ENCODE data around the gene GGTLC2. TPM values are rescaled to one million over a fixed set of nuclear protein-coding genes. Genes with fewer than 3 reads are reported as not detected.

GGTLC2 gene
- total and polyA plus RNA-seq, 2 donors: 0.07 TPM; not detected in 1

GRCh38 chr22:22662095-22662494, 17.7 kb downstream of the GGTLC2 start:
- Histone ChIP-seq H3K4me3 (ENCODE audit: low read length in 2 of 2) (no peak overlapping the region), H3K36me3 (ENCODE audit: control insufficient read depth in 2 of 2, insufficient read depth in 2 of 2, low read length in 1 of 2) (no peaks in the 10 kb centered on the region), H3K27me3 (ENCODE audit: control insufficient read depth in 2 of 2, insufficient read depth in 1 of 2, low read length in 1 of 2) (no peaks in the 10 kb centered on the region), H3K27ac (ENCODE audit: low read depth in 1 of 2, low read length in 1 of 2) (no peak overlapping the region), H3K9me3 (ENCODE audit: control insufficient read depth in 2 of 2, insufficient read depth in 1 of 2, low read length in 1 of 2) (no peaks in the 10 kb centered on the region), H3K4me1 (ENCODE audit: control insufficient read depth in 2 of 2, insufficient read depth in 2 of 2, low read length in 2 of 2) (no peaks in the 10 kb centered on the region)
- 98% methylated on average over 3 of the region's 3 CpGs for WGBS
- no peak for DNase-seq (ENCODE audit: low read depth in 6 of 9, low spot score in 9 of 9)

- WGBS: 81% methylated on average over 14 of the region's 14 CpGs
- no peaks in the 10 kb centered on the region for H3K4me1 ChIP-seq (ENCODE audit: control insufficient read depth in 2 of 2, insufficient read depth in 2 of 2, low read length in 2 of 2)
- H3K36me3 ChIP-seq (ENCODE audit: control insufficient read depth in 2 of 2, insufficient read depth in 2 of 2, low read length in 1 of 2): no peaks in the 10 kb centered on the region
- H3K4me3 ChIP-seq (ENCODE audit: low read length in 2 of 2): no peak overlapping the region
- no peak for DNase-seq (ENCODE audit: low read depth in 6 of 9, low spot score in 9 of 9)
- H3K9me3 ChIP-seq (ENCODE audit: control insufficient read depth in 2 of 2, insufficient read depth in 1 of 2, low read length in 1 of 2): no peaks in the 10 kb centered on the region
- H3K27me3 ChIP-seq (ENCODE audit: control insufficient read depth in 2 of 2, insufficient read depth in 1 of 2, low read length in 1 of 2): no peaks in the 10 kb centered on the region
- no peak overlapping the region for H3K27ac ChIP-seq (ENCODE audit: low read depth in 1 of 2, low read length in 1 of 2)
Measured at GRCh38 chr22:22663861-22664800, 19.7 kb downstream of the GGTLC2 start.

DNA sequence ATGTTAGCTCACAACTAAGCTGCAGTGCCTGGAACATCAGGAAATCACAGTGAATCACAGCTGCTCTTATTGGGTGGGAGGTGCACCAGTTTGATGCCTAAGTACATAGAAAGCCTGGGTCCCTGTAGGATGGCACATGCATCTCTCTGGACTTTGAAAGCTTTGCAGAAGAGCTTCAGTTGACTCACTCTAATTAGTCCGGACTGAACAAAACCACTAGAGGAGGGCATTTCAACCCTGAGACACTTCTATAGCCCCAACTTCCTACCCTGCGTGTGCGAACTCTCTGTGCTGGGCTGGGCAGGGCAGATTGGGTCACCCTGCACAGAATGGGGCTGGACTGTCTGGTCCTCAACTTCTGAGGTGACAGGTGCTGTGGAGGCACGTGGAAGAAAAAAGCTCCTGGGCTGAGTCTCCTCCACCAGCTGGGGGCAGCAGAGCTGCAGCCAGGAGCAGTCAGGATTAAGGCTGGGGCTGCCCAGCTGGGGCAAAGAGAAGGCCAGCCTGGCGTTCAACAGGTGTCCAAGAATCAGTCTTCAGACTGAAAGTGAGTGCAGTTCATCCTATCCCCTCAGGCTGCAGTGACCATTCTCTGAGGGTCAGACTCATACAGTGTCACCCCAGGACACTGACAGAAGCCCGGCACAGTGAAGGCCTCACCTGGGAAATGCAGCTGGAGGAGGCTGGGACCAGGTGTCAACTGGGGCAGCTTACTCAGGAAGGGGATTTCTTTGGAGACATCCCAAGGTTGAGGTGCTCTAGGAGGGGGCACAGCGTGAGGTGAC, 22.1 kb downstream of the GGTLC2 start:
- H3K36me3 ChIP-seq (ENCODE audit: control insufficient read depth in 2 of 2, insufficient read depth in 2 of 2, low read length in 1 of 2): no peaks in the 10 kb centered on the region
- no peaks in the 10 kb centered on the region for H3K9me3 ChIP-seq (ENCODE audit: control insufficient read depth in 2 of 2, insufficient read depth in 1 of 2, low read length in 1 of 2)
- 67% methylated on average over 7 of the region's 7 CpGs for WGBS
- no peak overlapping the region for H3K4me3 ChIP-seq (ENCODE audit: low read length in 2 of 2)
- no peak overlapping the region for H3K27ac ChIP-seq (ENCODE audit: low read depth in 1 of 2, low read length in 1 of 2)
- H3K4me1 ChIP-seq (ENCODE audit: control insufficient read depth in 2 of 2, insufficient read depth in 2 of 2, low read length in 2 of 2): no peaks in the 10 kb centered on the region
- DNase-seq (ENCODE audit: low read depth in 6 of 9, low spot score in 9 of 9): peak in 2 of 9 donors; percentile 25 to 35
- no peaks in the 10 kb centered on the region for H3K27me3 ChIP-seq (ENCODE audit: control insufficient read depth in 2 of 2, insufficient read depth in 1 of 2, low read length in 1 of 2)

DNA sequence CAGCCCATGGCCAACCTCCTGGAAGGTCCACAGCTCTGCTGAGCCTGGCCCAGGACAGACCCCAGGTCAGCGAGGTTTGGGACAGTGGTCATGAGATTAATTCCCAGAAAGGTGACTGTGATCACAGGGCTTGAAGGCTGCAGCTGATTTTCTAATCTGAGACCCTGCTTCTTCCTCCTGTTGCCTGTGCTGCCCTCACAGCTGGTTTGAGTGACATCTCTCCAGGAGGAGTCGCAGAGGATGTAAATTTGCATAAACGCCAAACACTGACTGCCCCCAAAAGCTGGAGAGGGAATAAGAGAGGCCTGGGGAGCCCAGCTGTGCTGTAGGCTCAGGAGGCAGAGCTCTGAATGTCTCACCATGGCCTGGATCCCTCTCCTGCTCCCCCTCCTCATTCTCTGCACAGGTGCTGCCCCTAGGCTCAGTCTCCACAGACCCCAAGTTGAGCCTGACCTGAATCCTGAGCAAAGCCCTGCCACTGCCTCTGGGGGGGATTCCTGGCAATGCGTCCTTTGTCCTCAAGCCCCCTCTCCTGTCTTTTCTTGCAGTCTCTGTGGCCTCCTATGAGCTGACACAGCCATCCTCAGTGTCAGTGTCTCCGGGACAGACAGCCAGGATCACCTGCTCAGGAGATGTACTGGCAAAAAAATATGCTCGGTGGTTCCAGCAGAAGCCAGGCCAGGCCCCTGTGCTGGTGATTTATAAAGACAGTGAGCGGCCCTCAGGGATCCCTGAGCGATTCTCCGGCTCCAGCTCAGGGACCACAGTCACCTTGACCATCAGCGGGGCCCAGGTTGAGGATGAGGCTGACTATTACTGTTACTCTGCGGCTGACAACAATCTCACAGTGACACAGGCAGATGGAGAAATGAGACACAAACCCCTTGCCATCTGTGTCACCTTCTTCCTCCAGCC, 23.8 kb downstream of the GGTLC2 start:
- no peak overlapping the region for H3K27ac ChIP-seq (ENCODE audit: low read depth in 1 of 2, low read length in 1 of 2)
- no peak for DNase-seq (ENCODE audit: low read depth in 6 of 9, low spot score in 9 of 9)
- H3K4me3 ChIP-seq (ENCODE audit: low read length in 2 of 2): no peak overlapping the region
- no peaks in the 10 kb centered on the region for H3K9me3 ChIP-seq (ENCODE audit: control insufficient read depth in 2 of 2, insufficient read depth in 1 of 2, low read length in 1 of 2)
- WGBS: 96% methylated on average over 11 of the region's 11 CpGs
- no peaks in the 10 kb centered on the region for H3K4me1 ChIP-seq (ENCODE audit: control insufficient read depth in 2 of 2, insufficient read depth in 2 of 2, low read length in 2 of 2)
- no peaks in the 10 kb centered on the region for H3K36me3 ChIP-seq (ENCODE audit: control insufficient read depth in 2 of 2, insufficient read depth in 2 of 2, low read length in 1 of 2)
- peaks cover 0 to 3% of the 10 kb centered on the region in 2 donors for H3K27me3 ChIP-seq (ENCODE audit: control insufficient read depth in 2 of 2, insufficient read depth in 1 of 2, low read length in 1 of 2)

DNA sequence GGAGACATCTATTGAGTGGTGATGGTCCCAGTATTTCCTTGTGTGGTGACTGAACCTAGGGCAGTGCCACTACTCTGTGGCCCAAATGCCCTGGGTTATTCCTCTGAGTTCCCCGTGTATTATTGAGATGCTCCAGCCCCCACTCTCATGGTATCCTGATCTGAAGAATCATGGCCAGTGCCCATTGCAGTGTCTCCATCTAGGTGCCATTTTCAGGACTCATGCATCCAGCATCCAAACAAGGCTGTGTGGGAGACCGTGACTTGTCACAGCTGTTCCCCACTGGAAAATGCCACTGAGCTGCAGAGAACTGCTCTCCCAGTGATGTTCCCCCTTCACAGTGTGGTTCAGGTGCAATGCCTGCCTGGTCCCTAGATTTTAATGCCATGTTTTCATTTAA, 24.7 kb downstream of the GGTLC2 start:
- DNase-seq (ENCODE audit: low read depth in 6 of 9, low spot score in 9 of 9): no peak
- H3K4me1 ChIP-seq (ENCODE audit: control insufficient read depth in 2 of 2, insufficient read depth in 2 of 2, low read length in 2 of 2): no peaks in the 10 kb centered on the region
- 99% methylated on average over 2 of the region's 2 CpGs for WGBS
- no peaks in the 10 kb centered on the region for H3K9me3 ChIP-seq (ENCODE audit: control insufficient read depth in 2 of 2, insufficient read depth in 1 of 2, low read length in 1 of 2)
- H3K36me3 ChIP-seq (ENCODE audit: control insufficient read depth in 2 of 2, insufficient read depth in 2 of 2, low read length in 1 of 2): no peaks in the 10 kb centered on the region
- H3K27ac ChIP-seq (ENCODE audit: low read depth in 1 of 2, low read length in 1 of 2): no peak overlapping the region
- peaks cover 0 to 3% of the 10 kb centered on the region in 2 donors for H3K27me3 ChIP-seq (ENCODE audit: control insufficient read depth in 2 of 2, insufficient read depth in 1 of 2, low read length in 1 of 2)
- H3K4me3 ChIP-seq (ENCODE audit: low read length in 2 of 2): no peak overlapping the region

GRCh38 chr22:22670076-22670795, 25.8 kb downstream of the GGTLC2 start:
- 81% methylated on average over 4 of the region's 4 CpGs for WGBS
- Histone ChIP-seq H3K36me3 (ENCODE audit: control insufficient read depth in 2 of 2, insufficient read depth in 2 of 2, low read length in 1 of 2) (no peaks in the 10 kb centered on the region), H3K27ac (ENCODE audit: low read depth in 1 of 2, low read length in 1 of 2) (no peak overlapping the region), H3K27me3 (ENCODE audit: control insufficient read depth in 2 of 2, insufficient read depth in 1 of 2, low read length in 1 of 2) (peaks cover 0 to 3% of the 10 kb centered on the region in 2 donors), H3K9me3 (ENCODE audit: control insufficient read depth in 2 of 2, insufficient read depth in 1 of 2, low read length in 1 of 2) (no peaks in the 10 kb centered on the region), H3K4me1 (ENCODE audit: control insufficient read depth in 2 of 2, insufficient read depth in 2 of 2, low read length in 2 of 2) (no peaks in the 10 kb centered on the region), H3K4me3 (ENCODE audit: low read length in 2 of 2) (no peak overlapping the region)
- no peak for DNase-seq (ENCODE audit: low read depth in 6 of 9, low spot score in 9 of 9)

DNA sequence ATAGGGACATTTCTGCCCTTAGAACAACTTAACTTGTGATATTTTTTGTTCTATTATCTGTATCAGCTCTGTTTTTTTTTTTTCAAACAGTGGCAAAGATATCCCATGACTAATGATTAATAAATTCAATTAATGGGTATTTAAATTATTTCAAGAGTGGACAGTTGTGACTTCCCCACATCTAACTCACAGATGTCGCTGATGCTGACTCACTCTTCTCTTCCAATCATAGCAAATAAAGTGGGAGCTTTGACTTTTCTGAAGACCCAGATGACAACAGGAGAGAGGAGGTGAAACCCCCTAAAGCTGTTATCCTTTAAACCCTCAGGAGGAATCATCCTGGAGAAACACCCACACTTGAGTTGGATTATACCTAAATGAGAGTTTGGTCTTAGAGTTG, 27.1 kb downstream of the GGTLC2 start:
- Histone ChIP-seq H3K4me3 (ENCODE audit: low read length in 2 of 2) (no peak overlapping the region), H3K36me3 (ENCODE audit: control insufficient read depth in 2 of 2, insufficient read depth in 2 of 2, low read length in 1 of 2) (no peaks in the 10 kb centered on the region), H3K27me3 (ENCODE audit: control insufficient read depth in 2 of 2, insufficient read depth in 1 of 2, low read length in 1 of 2) (peaks cover 0 to 3% of the 10 kb centered on the region in 2 donors), H3K9me3 (ENCODE audit: control insufficient read depth in 2 of 2, insufficient read depth in 1 of 2, low read length in 1 of 2) (no peaks in the 10 kb centered on the region), H3K27ac (ENCODE audit: low read depth in 1 of 2, low read length in 1 of 2) (no peak overlapping the region), H3K4me1 (ENCODE audit: control insufficient read depth in 2 of 2, insufficient read depth in 2 of 2, low read length in 2 of 2) (no peaks in the 10 kb centered on the region)
- WGBS: 99% methylated on average over 1 of the region's 1 CpG
- DNase-seq (ENCODE audit: low read depth in 6 of 9, low spot score in 9 of 9): no peak

DNA sequence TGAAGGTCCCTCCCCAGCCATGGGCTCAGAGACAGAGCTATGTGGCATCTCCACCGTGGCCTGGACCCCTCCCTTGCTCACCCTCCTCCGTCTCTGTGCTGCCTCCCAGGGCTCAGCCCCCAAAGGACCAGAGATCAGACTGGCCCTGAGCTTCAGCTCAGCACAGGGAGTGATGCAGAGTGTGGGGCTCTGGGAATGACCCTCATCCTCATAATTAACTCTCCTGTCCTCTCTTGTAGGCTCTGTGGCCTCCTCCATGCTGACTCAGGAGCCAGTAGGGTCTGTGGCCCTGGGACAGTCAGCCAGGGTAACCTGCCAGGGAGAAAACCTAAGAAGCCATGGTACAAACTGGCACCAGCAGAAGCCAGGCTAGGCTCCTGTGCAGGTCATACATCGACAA, 28.7 kb downstream of the GGTLC2 start:
- no peak for DNase-seq (ENCODE audit: low read depth in 6 of 9, low spot score in 9 of 9)
- Histone ChIP-seq H3K4me3 (ENCODE audit: low read length in 2 of 2) (no peak overlapping the region), H3K27me3 (ENCODE audit: control insufficient read depth in 2 of 2, insufficient read depth in 1 of 2, low read length in 1 of 2) (peaks cover 0 to 3% of the 10 kb centered on the region in 2 donors), H3K27ac (ENCODE audit: low read depth in 1 of 2, low read length in 1 of 2) (no peak overlapping the region), H3K9me3 (ENCODE audit: control insufficient read depth in 2 of 2, insufficient read depth in 1 of 2, low read length in 1 of 2) (no peaks in the 10 kb centered on the region), H3K4me1 (ENCODE audit: control insufficient read depth in 2 of 2, insufficient read depth in 2 of 2, low read length in 2 of 2) (no peaks in the 10 kb centered on the region), H3K36me3 (ENCODE audit: control insufficient read depth in 2 of 2, insufficient read depth in 2 of 2, low read length in 1 of 2) (no peaks in the 10 kb centered on the region)
- 83% methylated on average over 3 of the region's 3 CpGs for WGBS
